Measurements from ENCODE around the gene PHB1. TPM values are rescaled to one million over a fixed set of nuclear protein-coding genes. Genes with fewer than 3 reads are reported as not detected.
A peak's percentile ranks its signal among the peaks of the same experiment; 100 is the strongest.

Gene PHB1
- polyA plus RNA-seq, 1 donor (not counting 4 experiments of a cell fraction or from before 2014, with no cell fraction given) = 395 TPM

DNA sequence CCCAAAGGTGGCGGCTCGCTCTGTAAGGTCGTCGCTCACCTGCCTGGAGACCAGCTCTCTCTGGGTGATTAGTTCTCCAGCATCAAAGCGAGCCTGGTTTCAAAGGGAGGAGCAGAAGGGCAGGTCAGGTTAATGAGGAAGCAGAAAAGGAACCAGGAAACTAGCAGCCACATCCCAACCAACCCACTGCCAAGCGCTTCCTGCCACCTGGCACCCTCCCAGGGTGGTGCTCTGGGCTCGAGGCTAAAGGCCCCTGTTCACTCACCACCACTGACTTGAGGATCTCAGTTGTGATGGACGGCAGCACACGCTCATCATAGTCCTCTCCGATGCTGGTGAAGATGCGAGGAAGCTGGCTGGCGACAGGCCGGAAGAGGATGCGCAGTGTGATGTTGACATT, 5.6 kb downstream of the PHB1 start:
- H3K4me3 ChIP-seq (ENCODE audit: control insufficient read depth in 2 of 3, extremely low read depth in 1 of 3, insufficient read depth in 2 of 3, low read depth in 1 of 3, low read length in 3 of 3) = no peak overlapping the region
- FAIRE-seq (no peak), DNase-seq (ENCODE audit: low read depth, low spot score) (no peak)
- H3K4me2 ChIP-seq (ENCODE audit: control insufficient read depth, extremely low read depth, insufficient read depth, low read depth, low read length) = no peak overlapping the region
- H3K4me1 ChIP-seq (ENCODE audit: control insufficient read depth, extremely low read depth, insufficient read depth, low read length) = peaks cover 5% of the 10 kb centered on the region
- no peaks in the 10 kb centered on the region for H3K9me3 ChIP-seq (ENCODE audit: control insufficient read depth, low read depth, low read length)
- H3K9me1 ChIP-seq (ENCODE audit: control insufficient read depth, extremely low read depth, insufficient read depth, low read length) = no peaks in the 10 kb centered on the region
- no peak overlapping the region for H3K27ac ChIP-seq (ENCODE audit: control insufficient read depth, insufficient read depth, low read length)
- no peak overlapping the region for H2AFZ ChIP-seq (ENCODE audit: control insufficient read depth, low read length)
- dilution Hi-C loops (cut with MboI; ENCODE audit: extremely low pct_ligation_motif_present, low sequenced_read_pairs) = no loop called here
- TF ChIP-seq, protein P1, sequence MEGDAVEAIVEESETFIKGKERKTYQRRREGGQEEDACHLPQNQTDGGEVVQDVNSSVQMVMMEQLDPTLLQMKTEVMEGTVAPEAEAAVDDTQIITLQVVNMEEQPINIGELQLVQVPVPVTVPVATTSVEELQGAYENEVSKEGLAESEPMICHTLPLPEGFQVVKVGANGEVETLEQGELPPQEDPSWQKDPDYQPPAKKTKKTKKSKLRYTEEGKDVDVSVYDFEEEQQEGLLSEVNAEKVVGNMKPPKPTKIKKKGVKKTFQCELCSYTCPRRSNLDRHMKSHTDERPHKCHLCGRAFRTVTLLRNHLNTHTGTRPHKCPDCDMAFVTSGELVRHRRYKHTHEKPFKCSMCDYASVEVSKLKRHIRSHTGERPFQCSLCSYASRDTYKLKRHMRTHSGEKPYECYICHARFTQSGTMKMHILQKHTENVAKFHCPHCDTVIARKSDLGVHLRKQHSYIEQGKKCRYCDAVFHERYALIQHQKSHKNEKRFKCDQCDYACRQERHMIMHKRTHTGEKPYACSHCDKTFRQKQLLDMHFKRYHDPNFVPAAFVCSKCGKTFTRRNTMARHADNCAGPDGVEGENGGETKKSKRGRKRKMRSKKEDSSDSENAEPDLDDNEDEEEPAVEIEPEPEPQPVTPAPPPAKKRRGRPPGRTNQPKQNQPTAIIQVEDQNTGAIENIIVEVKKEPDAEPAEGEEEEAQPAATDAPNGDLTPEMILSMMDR (optimal IDR thresholded peaks at IDR 0.05 in 1 of 3, IDR thresholded peaks at IDR 0.05 in 1 of 3, conservative IDR thresholded peaks at IDR 0.05 in 1 of 3; ENCODE audit: extremely low read depth in 1 of 3, insufficient read depth in 2 of 3, low read length in 3 of 3) = no peak
- TF ChIP-seq EZH2 (IDR thresholded peaks at IDR 0.05; ENCODE audit: low read length) = no peak
- no peaks in the 10 kb centered on the region for H3K27me3 ChIP-seq (ENCODE audit: control insufficient read depth, extremely low read depth, insufficient read depth, low read length)
- peaks cover 21% of the 10 kb centered on the region for H3K79me2 ChIP-seq (ENCODE audit: control insufficient read depth, insufficient read depth, low read length)
- no peak overlapping the region for H3K9ac ChIP-seq (ENCODE audit: control insufficient read depth, extremely low read depth, insufficient read depth, low read length)
- H4K20me1 ChIP-seq (ENCODE audit: control insufficient read depth, extremely low read depth, insufficient read depth, low read length) = peaks cover 4% of the 10 kb centered on the region
- peaks cover 43 to 72% of the 10 kb centered on the region in 2 experiments for H3K36me3 ChIP-seq (ENCODE audit: control insufficient read depth in 2 of 2, extremely low read depth in 1 of 2, insufficient read depth in 2 of 2, low read length in 2 of 2)

GRCh38 chr17:49407981-49408501, 6.6 kb downstream of the PHB1 start:
- Histone ChIP-seq H3K27ac (ENCODE audit: control insufficient read depth, insufficient read depth, low read length) (no peak overlapping the region), H3K36me3 (ENCODE audit: control insufficient read depth in 2 of 2, extremely low read depth in 1 of 2, insufficient read depth in 2 of 2, low read length in 2 of 2) (peaks cover 44 to 77% of the 10 kb centered on the region in 2 experiments), H3K4me2 (ENCODE audit: control insufficient read depth, extremely low read depth, insufficient read depth, low read depth, low read length) (no peak overlapping the region), H3K9me1 (ENCODE audit: control insufficient read depth, extremely low read depth, insufficient read depth, low read length) (no peaks in the 10 kb centered on the region), H3K4me1 (ENCODE audit: control insufficient read depth, extremely low read depth, insufficient read depth, low read length) (no peaks in the 10 kb centered on the region), H3K27me3 (ENCODE audit: control insufficient read depth, extremely low read depth, insufficient read depth, low read length) (no peaks in the 10 kb centered on the region), H3K4me3 (ENCODE audit: control insufficient read depth in 2 of 3, extremely low read depth in 1 of 3, insufficient read depth in 2 of 3, low read depth in 1 of 3, low read length in 3 of 3) (no peak overlapping the region), H3K9me3 (ENCODE audit: control insufficient read depth, low read depth, low read length) (no peaks in the 10 kb centered on the region), H4K20me1 (ENCODE audit: control insufficient read depth, extremely low read depth, insufficient read depth, low read length) (peaks cover 4% of the 10 kb centered on the region), H2AFZ (ENCODE audit: control insufficient read depth, low read length) (no peak overlapping the region), H3K9ac (ENCODE audit: control insufficient read depth, extremely low read depth, insufficient read depth, low read length) (no peak overlapping the region), H3K79me2 (ENCODE audit: control insufficient read depth, insufficient read depth, low read length) (peaks cover 11% of the 10 kb centered on the region)
- dilution Hi-C loops (cut with MboI; ENCODE audit: extremely low pct_ligation_motif_present, low sequenced_read_pairs) = no loop called here
- FAIRE-seq = peak; percentile 20
- DNase-seq (ENCODE audit: low read depth, low spot score) = peak; percentile 17
- TF ChIP-seq, protein P1 (optimal IDR thresholded peaks at IDR 0.05 in 1 of 3, IDR thresholded peaks at IDR 0.05 in 1 of 3, conservative IDR thresholded peaks at IDR 0.05 in 1 of 3; ENCODE audit: extremely low read depth in 1 of 3, insufficient read depth in 2 of 3, low read length in 3 of 3) = peak; percentile 74 to 89 (median 82)
- no peak for TF ChIP-seq EZH2 (IDR thresholded peaks at IDR 0.05; ENCODE audit: low read length)

Data from keratinocyte (primary cell).